ENCODE measurements around the gene ZNF687.

Gene ZNF687

DNA sequence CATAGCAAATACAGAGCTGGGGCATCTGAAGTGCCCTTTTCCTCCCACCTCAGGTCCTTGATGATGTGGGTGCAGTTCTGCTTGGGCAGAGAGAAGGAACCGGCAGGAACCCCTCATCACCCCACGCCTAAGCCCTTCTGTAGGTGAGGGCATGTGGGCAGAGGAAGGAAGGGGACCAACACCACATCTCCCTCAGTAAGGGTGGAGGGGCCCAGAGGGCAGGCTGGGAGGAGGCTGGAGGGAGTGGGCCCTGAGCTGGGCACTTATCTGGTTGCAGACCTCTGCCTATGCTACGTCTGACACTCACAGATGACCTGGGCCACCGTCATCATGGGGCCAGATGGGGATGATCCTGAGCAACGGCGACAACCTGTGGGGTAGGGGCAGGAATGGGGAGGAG lies 11.0 kb downstream of the ZNF687 start:
- Histone ChIP-seq H3K4me3 (ENCODE audit: low read depth, low read length) (no peak overlapping the region), H3K27me3 (ENCODE audit: control insufficient read depth, insufficient read depth, low read length) (no peaks in the 10 kb centered on the region), H3K4me2 (ENCODE audit: low read length) (no peak overlapping the region), H3K27ac (no peak overlapping the region), H3K9ac (no peak overlapping the region), H3K36me3 (ENCODE audit: control insufficient read depth, insufficient read depth, low read length) (no peaks in the 10 kb centered on the region), H3K9me3 (ENCODE audit: control insufficient read depth, low read length) (no peaks in the 10 kb centered on the region), H3K4me1 (no peaks in the 10 kb centered on the region), H2AFZ (no peak overlapping the region), H3K79me2 (peaks cover 4% of the 10 kb centered on the region)
- no peak for TF ChIP-seq CTCF (IDR thresholded peaks at IDR 0.05)

GRCh38 chr1:151294742-151295462 lies 12.8 kb downstream of the ZNF687 start:
- Histone ChIP-seq H3K9ac (no peak overlapping the region), H2AFZ (no peak overlapping the region), H3K9me3 (ENCODE audit: control insufficient read depth, low read length) (no peaks in the 10 kb centered on the region), H3K79me2 (no peaks in the 10 kb centered on the region), H3K4me2 (ENCODE audit: low read length) (no peak overlapping the region), H3K4me3 (ENCODE audit: low read depth, low read length) (no peak overlapping the region), H3K36me3 (ENCODE audit: control insufficient read depth, insufficient read depth, low read length) (no peaks in the 10 kb centered on the region), H3K27ac (no peak overlapping the region), H3K27me3 (ENCODE audit: control insufficient read depth, insufficient read depth, low read length) (no peaks in the 10 kb centered on the region), H3K4me1 (no peaks in the 10 kb centered on the region)
- TF ChIP-seq CTCF (IDR thresholded peaks at IDR 0.05) = no peak

GRCh38 chr1:151309811-151310323 lies 27.8 kb downstream of the ZNF687 start:
- Histone ChIP-seq H3K4me1 (no peaks in the 10 kb centered on the region), H3K4me2 (ENCODE audit: low read length) (no peak overlapping the region), H3K36me3 (ENCODE audit: control insufficient read depth, insufficient read depth, low read length) (no peaks in the 10 kb centered on the region), H3K79me2 (no peaks in the 10 kb centered on the region), H2AFZ (no peak overlapping the region), H3K27ac (no peak overlapping the region), H3K27me3 (ENCODE audit: control insufficient read depth, insufficient read depth, low read length) (no peaks in the 10 kb centered on the region), H3K4me3 (ENCODE audit: low read depth, low read length) (no peak overlapping the region), H3K9ac (no peak overlapping the region), H3K9me3 (ENCODE audit: control insufficient read depth, low read length) (no peaks in the 10 kb centered on the region)
- no peak for TF ChIP-seq CTCF (IDR thresholded peaks at IDR 0.05)

DNA sequence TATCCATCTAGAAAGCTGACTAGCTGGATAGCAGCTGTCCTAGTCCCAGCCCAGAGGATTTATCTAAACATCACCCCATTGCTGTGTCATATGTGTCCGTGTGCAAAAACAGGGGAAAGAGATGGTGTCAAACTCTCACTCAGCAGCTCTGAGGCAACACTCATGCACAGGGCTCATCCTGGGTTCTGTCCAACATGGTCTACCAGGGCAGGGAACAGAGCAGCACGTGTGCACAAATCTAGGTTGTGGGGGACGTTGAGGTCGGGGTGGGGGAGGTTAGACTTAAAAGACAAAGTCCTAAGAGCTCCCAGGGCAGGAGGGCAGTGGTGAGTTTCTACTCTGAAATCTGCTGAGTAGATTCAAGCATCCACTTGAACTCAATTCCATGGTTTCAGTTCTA lies 28.9 kb downstream of the ZNF687 start:
- Histone ChIP-seq H3K9me3 (ENCODE audit: control insufficient read depth, low read length) (no peaks in the 10 kb centered on the region), H3K4me2 (ENCODE audit: low read length) (no peak overlapping the region), H3K27me3 (ENCODE audit: control insufficient read depth, insufficient read depth, low read length) (no peaks in the 10 kb centered on the region), H3K9ac (no peak overlapping the region), H3K36me3 (ENCODE audit: control insufficient read depth, insufficient read depth, low read length) (no peaks in the 10 kb centered on the region), H3K4me3 (ENCODE audit: low read depth, low read length) (no peak overlapping the region), H3K4me1 (no peaks in the 10 kb centered on the region), H3K79me2 (peaks cover under 1% of the 10 kb centered on the region), H2AFZ (no peak overlapping the region), H3K27ac (no peak overlapping the region)
- TF ChIP-seq CTCF (IDR thresholded peaks at IDR 0.05) = no peak

All from parathyroid adenoma (tissue), 2 donors.